ENCODE data around the gene MSH5. TPM values are rescaled to one million over a fixed set of nuclear protein-coding genes. Genes with fewer than 3 reads are reported as not detected.

Gene MSH5
- total RNA-seq, 1 donor from 2014 or later = 4.4 TPM

DNA sequence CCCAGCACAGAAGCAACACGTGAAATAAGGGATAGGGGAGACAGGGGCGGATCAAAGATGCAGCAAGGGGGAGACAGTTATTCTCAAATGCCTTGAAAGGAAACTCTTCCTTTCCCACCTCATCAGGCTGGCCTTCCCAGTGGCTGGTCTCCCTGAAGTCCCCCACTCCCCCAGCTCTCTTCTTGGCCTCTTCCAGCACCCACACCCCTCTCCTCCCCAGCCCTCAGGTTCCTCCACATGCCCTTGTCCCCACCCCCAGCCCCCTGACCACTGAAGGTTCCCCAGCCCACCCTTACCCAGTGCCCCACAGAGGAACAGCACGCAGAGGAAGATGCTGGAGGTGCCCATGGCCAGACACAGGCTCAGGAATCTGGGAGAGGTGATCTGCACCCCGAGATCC, 26.3 kb upstream of the MSH5 start:
- no peak for DNase-seq (ENCODE audit: low read depth)

GRCh38 chr6:31713991-31714684, 25.7 kb upstream of the MSH5 start:
- DNase-seq (ENCODE audit: low read depth) = no peak

GRCh38 chr6:31715022-31715958, 24.5 kb upstream of the MSH5 start, which contains the start of gene LY6G6D:
TSS of gene LY6G6D (plus strand) at chr6:31715348. CDS start at chr6:31715356, 8 bp downstream.
- DNase-seq (ENCODE audit: low read depth) = no peak

DNA sequence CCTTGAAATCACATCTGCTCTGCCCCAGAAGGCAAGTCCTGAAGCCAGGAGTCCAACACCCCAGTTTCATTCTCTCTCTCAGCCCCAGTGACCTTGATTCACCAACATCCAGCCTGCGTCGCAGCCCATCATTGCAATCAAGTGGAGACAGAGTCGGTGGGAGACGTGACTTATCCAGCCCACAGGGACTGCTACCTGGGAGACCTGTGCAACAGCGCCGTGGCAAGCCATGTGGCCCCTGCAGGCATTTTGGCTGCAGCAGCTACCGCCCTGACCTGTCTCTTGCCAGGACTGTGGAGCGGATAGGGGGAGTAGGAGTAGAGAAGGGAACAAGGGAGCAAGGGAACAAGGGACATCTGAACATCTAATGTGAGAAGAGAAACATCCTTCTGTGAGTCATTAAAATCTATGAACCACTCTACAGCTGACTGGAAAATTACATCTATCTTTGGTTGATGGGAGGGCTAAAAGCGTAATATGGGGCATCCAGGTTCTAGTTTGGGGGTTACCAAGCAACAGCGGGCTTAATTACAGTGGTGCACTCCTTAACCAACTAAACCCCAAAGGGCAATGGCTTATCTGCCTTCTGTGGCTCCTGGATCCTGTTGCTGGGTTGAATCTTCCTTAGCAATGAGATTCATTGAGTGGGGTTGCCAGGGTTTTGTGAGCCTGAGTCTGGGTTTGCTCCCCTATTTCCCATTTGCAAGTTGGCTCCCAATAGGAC, 22.1 kb upstream of the MSH5 start:
- DNase-seq (ENCODE audit: low read depth) = no peak

DNA sequence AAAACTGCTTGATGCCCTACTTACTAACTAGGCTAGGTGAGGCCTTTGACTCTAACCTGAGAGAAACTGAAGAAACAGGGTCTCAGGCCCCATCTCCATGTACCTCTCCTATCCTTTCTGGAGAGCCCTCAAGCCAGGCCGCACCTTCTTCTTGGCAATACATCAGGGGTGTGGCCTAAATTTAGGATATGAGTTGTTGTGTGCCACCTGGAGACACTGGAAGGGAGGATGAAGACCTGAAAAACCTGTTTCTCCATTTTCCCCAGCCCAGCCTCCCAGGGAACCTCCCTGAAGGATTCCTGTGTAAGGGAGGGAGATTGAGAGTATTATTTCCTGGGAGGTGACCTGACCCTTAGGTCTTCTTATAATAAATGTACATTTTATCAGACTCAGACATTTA, 21.5 kb upstream of the MSH5 start:
- no peak for DNase-seq (ENCODE audit: low read depth)

- DNase-seq (ENCODE audit: low read depth) = no peak
Measured at GRCh38 chr6:31719001-31719400, 20.8 kb upstream of the MSH5 start.

DNA sequence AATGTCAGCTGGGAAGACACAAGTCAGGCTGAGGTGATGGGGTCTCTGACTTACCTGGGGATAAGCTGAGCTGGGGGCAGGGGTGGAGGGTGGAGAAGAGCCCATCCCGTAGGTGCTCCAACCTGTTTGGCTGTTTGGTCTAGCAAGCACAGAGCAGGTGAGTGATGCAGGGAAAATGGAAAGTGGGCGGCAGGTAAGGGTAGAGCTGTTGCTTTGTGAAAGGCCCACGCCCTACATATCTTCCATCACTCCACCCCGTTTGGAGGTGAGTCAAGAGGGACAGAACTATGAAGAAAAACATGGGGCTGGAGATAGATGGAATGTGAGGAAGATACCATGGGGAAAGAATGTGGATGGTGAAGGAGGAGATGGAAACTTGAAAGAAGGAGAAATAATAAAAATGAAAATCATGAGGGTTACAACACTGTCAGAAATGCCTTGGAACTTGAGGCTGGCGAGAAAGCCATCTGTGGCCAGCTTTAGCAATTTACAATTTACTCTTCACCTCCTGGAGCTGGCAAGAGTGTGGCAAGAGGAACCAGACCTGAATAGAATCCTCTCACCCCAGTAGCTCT, 19.5 kb upstream of the MSH5 start:
- no peak for DNase-seq (ENCODE audit: low read depth)

DNA sequence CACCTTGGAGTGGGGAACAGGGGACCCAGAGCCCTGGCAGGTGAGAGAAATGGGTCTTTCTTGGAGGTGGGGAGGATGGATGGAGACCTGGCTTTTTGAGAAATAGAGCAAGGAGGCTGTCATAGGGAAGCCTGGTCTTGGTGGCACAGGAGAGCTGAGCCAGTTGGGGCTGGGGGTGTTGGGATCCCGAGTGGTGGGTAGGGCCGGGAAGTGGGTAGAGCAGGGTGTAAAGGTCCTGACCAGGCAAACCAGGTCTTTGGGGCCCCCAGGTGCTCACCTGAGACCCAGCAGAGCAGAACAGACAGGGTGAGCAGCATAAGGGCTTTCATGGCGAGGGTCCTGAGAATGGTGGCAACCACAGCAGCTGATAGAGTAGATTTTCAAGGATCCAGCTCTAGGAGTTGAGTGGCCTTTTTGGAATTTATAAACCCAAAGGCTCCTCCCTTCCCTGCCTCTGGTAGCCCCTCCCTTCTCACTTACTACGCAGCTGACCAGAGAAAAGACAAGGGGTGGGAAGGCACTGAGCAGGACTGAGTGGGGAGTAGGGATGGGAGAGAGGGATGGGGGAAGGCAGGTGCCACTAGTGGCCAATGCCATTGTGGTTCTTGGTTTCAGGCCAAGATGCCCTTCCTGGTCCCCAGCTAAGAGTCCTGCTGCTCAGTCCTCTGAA, 18.3 kb upstream of the MSH5 start, which contains the start of gene LY6G6C:
Gene LY6G6C, minus strand, starts transcription at position 396 of the 670 bp plus-strand sequence. Its CDS starts 67 bp downstream, at position 329.
- DNase-seq (ENCODE audit: low read depth) = no peak

- no peak for DNase-seq (ENCODE audit: low read depth)
Measured at GRCh38 chr6:31722173-31722572, 17.6 kb upstream of the MSH5 start.

DNA sequence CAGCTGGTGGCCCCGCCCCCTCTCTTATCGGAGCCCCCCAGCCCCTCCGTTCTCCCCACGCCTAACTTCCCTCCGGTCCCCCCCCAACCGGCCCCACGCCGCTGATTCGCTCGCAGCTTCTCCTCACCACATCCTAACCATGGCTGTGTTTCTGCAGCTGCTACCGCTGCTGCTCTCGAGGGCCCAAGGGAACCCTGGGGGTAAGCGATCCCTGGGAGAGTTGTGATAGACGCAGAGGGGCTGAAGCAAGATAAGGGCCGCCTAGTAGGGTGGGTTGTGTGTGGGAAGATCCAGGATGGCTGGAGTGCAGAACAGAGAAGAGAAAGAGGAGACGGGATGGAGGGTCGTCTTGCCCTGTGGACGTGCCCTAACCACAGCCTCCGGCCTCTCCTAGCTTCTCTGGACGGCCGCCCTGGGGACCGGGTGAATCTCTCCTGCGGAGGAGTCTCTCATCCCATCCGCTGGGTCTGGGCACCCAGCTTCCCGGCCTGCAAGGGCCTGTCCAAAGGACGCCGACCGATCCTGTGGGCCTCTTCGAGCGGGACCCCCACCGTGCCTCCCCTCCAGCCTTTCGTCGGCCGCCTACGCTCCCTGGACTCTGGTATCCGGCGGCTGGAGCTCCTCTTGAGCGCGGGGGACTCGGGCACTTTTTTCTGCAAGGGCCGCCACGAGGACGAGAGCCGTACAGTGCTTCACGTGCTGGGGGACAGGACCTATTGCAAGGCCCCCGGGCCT, 16.4 kb upstream of the MSH5 start, which contains the start of gene MPIG6B:
Gene MPIG6B, plus strand, starts transcription at position 129 of the 735 bp plus-strand sequence. Its CDS starts 11 bp downstream, at position 140.
- DNase-seq (ENCODE audit: low read depth) = no peak

DNA sequence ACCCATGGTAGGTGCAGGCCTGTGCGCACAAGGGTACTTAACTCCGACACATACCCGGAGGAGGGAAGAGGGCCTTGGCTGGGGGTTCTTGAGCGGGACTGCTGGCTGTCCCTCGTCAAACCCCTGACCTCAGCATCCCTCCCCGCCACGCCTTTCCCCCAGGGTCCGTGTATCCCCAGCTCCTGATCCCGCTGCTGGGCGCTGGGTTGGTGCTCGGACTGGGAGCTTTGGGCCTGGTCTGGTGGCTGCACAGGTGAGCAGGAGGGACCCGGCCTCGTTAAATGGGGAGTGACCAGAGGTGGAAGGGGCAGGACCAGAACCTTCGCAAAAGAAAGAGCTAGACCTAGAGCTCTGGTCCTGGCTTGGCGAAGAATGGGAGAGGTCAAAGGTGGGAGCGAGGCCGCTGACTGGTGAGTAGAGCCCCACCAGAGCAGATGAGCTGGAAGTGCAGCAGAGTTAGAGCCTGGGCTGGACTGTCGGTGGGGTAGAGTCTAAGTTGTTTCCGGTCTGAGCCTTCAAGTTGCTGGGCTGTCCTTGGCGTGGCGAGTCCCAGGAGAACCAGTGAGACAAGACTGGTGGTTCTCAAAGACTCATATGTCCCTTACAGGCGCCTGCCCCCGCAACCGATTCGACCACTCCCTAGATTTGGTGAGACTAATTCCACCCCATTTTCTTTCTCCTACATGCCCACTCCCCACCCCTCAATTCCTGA, 15.7 kb upstream of the MSH5 start:
- no peak for DNase-seq (ENCODE audit: low read depth)

DNA sequence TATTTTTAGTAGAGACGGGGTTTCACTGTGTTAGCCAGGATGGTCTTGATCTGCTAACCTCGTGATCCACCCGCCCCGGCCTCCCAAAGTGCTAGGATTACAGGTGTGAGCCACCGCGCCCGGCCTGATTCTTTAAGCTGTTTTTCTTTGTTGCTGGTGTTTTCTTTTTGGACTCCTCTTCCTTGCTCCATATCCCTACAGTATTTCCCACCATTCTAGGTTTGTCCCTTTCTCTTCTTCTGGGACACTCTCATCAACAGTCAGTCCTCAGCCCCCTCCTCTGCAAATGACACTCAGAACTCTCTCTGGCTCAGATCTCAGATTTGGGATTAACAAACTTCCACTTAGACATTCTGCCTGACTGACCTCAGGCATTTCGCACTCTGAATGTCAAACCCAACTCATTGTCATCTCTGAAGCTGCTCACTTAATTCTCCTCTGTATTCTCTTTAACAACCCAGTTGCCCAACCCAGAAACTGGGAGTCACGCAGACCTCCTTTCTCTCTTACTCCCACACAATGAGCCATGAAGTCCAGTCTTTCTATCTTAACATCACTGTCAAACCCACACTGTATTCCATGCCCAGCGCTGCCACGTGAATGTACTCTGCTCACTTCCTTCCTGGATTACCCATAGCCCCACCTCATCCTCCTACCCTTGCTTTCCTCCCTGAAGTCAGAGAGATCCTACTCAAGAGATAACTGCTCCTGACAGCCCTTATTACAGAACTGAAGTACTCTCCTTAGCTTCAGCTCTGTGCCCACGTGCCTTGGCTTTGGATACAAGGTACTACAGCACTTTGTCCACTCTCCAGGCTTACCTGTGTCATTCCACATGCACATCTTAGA, 14.1 kb upstream of the MSH5 start:
- no peak for DNase-seq (ENCODE audit: low read depth)

- DNase-seq (ENCODE audit: low read depth) = no peak
Measured at GRCh38 chr6:31727034-31727716, 12.6 kb upstream of the MSH5 start.

GRCh38 chr6:31727717-31728671, 11.8 kb upstream of the MSH5 start:
- DNase-seq (ENCODE audit: low read depth) = no peak

DNA sequence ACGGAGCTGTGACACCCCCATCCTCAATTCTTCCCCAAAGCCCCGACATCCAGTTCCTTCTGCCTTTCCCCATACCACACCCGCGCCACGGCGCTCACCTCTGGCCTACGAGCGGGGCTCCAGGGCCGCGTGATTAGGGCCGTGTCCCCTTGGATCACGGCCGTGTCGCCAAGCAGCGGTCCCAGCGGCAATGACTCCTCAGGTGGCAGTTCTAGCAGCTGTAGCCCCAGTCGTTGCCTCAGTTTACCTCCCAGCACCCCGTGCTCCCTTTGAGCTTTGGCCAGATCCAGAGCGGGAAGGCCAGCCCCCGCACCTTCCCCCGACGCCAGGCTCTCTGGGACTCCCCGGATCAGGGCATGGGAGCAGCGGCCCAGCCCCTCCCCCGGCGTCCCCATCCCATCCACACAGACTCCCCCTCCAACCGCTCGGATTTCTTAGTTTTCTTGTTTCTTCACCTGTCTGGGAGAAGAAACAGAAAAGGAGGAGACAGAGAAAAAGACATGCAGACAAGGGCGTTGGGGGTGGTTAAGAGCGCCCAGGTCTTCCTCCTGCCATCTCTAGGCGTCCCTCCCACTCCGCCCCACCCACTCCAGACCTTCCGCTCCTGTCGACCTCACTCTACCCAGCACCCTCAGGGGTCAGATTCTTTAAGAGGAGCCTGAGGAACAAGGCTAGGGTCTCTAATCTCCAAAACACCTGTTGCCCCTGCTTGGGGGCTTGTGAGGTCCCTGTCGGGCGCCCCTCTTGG, 10.9 kb upstream of the MSH5 start, which contains the start of gene DDAH2:
Gene DDAH2, minus strand, starts transcription at position 533 of the 748 bp plus-strand sequence. Its CDS starts 138 bp downstream, at position 395.
- DNase-seq (ENCODE audit: low read depth) = no peak

DNA sequence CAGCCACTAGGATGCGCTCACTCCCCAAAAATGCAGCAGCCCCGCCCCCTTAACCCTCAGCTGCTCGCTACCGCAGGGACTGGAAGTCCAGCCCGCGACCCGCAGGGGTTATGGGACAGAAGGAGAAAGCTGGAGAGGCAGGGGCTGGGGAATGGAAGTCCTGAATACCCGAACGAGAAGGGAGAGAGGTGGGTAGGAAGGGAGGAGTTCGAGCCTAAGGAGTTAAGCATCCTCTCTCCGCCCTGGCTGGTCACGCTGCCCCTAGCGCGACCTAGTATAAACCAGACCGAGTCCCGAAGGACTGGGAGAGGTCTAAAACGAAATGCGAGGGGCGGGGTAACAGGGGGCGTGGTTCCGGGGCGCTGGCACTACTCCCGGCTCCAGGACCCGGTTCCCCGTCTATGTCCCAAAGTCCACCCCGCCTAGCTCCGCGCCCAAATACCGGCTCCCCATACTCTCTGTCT, 10.3 kb upstream of the MSH5 start:
- peak; percentile 78 for DNase-seq (ENCODE audit: low read depth)
